Left ventricle myocardium inferior (tissue), 1 donor: Measurements from ENCODE around the gene CAMK2A. TPM values are rescaled to one million over a fixed set of nuclear protein-coding genes. Genes with fewer than 3 reads are reported as not detected.

Source experiments
- DNase-seq: peaks from one replicate; pipeline ENCODE4 v3.0.0-alpha.2; 2020
- H3K27ac ChIP-seq: fragments of 200-600 bp; replicated peaks from 2 replicates; pipeline ENCODE4 v1.8.0; 2021
- H3K27me3 ChIP-seq: fragments of 200-600 bp; 2 replicates; pipeline ENCODE4 v1.8.0; 2021; ENCODE audit warnings: low read depth
- H3K36me3 ChIP-seq: fragments of 200-600 bp; 2 replicates; pipeline ENCODE4 v1.8.0; 2021
- H3K4me1 ChIP-seq: fragments of 200-600 bp; 2 replicates; pipeline ENCODE4 v1.8.0; 2021
- H3K4me3 ChIP-seq: fragments of 200-600 bp; 2 replicates; pipeline ENCODE4 v1.8.0; 2021; ENCODE audit warnings: mild to moderate bottlenecking, moderate library complexity
- H3K9me3 ChIP-seq: fragments of 200-600 bp; replicated peaks from 2 replicates; pipeline ENCODE4 v1.8.0; 2021
- CTCF ChIP-seq: fragments of 200-600 bp; IDR thresholded peaks from 2 replicates; pipeline ENCODE4 v1.8.0; 2021; ENCODE audit warnings: antibody characterized with exemption, mild to moderate bottlenecking, borderline replicate concordance
- intact Hi-C: fragments of 100-400 bp; cut with micrococcal nuclease; formaldehyde crosslinking; loops from one replicate; pipeline ENCODE4 v1.11.0; 2022
- total RNA-seq: library from RNA; stranded (reverse); fragmentation: NEBNext Ultra II Directional; extraction: Animal tissue kit (Norgen Biotek cat#: 25700); gene quantifications from one replicate; pipeline ENCODE4 v1.2.1, GENCODE V29; 2021
- donor health status: DM: no; HTN: yes; CAD: no; lungs with severe emphysema.

The CAMK2A gene
- total RNA-seq, 1 donor from 2014 or later, result 19.4 TPM

DNA sequence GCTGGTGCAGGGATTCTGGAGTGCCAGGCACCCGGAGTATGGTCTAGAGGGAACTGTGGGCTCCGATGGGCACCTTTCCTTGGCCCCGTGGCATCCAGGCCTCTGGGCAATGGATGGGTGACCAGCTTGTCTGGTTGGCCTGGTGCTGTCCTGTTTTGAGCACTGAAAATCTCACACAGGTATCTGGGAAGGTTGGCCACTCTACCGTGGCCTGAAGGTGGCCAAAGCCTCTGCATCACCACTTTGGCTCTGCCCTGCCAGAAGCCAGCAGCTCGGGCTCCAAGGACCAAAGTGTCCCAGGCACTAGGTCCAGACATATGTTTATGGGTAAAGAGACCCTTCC, 70.9 kb downstream of the CAMK2A start:
- no peaks in the 10 kb centered on the region for H3K9me3 ChIP-seq
- H3K4me1 ChIP-seq, result peaks cover 34% of the 10 kb centered on the region
- no peak for DNase-seq
- no peak overlapping the region for H3K27ac ChIP-seq
- no peaks in the 10 kb centered on the region for H3K36me3 ChIP-seq
- H3K27me3 ChIP-seq, result peaks cover 4% of the 10 kb centered on the region
- H3K4me3 ChIP-seq, result no peak overlapping the region
- no peak for TF ChIP-seq CTCF
- intact Hi-C loops, result loop anchor here (5.0 to 10.0 kb wide), 2 partner anchors 56 to 194 kb away; no protein-coding TSS in a partner anchor

- intact Hi-C loops, result loop anchor here (5.0 to 10.0 kb wide), 2 partner anchors 56 to 193 kb away; no protein-coding TSS in a partner anchor
- TF ChIP-seq CTCF, result peak; percentile 94
- Histone ChIP-seq H3K4me3 (no peak overlapping the region), H3K27me3 (peaks cover 4% of the 10 kb centered on the region), H3K27ac (no peak overlapping the region), H3K36me3 (no peaks in the 10 kb centered on the region), H3K9me3 (no peaks in the 10 kb centered on the region), H3K4me1 (peaks cover 34% of the 10 kb centered on the region)
- peak; percentile 82 for DNase-seq
These were observed 71.5 kb downstream of the CAMK2A start for GRCh38 chr5:150217873-150218692.

DNA sequence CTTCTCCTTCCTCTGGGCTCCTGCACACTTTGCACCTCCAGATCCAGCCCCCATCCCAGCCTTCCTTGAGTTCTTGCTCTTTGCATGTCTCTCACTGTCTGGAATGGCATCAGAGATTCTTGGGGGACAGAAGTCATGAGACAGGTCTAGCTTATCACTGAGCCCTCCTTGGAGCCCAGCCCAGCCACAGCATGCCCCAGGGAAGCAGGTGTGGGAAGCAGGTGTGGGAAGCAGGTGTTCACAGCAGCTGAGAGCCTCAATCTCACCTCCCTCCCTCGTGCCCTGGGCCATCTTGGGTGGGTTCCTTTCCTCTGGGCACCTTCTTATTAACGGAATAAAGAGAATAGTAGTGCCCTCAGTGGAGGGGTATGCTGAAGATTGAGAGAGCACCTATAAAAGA, 72.5 kb downstream of the CAMK2A start:
- DNase-seq, result no peak
- no peak overlapping the region for H3K27ac ChIP-seq
- intact Hi-C loops, result loop anchor here (5.0 to 10.0 kb wide), 2 partner anchors 55 to 192 kb away; no protein-coding TSS in a partner anchor
- H3K4me1 ChIP-seq, result peaks cover 34% of the 10 kb centered on the region
- no peak for TF ChIP-seq CTCF
- peaks cover 4% of the 10 kb centered on the region for H3K27me3 ChIP-seq
- H3K4me3 ChIP-seq, result no peak overlapping the region
- H3K9me3 ChIP-seq, result no peaks in the 10 kb centered on the region
- H3K36me3 ChIP-seq, result no peaks in the 10 kb centered on the region

DNA sequence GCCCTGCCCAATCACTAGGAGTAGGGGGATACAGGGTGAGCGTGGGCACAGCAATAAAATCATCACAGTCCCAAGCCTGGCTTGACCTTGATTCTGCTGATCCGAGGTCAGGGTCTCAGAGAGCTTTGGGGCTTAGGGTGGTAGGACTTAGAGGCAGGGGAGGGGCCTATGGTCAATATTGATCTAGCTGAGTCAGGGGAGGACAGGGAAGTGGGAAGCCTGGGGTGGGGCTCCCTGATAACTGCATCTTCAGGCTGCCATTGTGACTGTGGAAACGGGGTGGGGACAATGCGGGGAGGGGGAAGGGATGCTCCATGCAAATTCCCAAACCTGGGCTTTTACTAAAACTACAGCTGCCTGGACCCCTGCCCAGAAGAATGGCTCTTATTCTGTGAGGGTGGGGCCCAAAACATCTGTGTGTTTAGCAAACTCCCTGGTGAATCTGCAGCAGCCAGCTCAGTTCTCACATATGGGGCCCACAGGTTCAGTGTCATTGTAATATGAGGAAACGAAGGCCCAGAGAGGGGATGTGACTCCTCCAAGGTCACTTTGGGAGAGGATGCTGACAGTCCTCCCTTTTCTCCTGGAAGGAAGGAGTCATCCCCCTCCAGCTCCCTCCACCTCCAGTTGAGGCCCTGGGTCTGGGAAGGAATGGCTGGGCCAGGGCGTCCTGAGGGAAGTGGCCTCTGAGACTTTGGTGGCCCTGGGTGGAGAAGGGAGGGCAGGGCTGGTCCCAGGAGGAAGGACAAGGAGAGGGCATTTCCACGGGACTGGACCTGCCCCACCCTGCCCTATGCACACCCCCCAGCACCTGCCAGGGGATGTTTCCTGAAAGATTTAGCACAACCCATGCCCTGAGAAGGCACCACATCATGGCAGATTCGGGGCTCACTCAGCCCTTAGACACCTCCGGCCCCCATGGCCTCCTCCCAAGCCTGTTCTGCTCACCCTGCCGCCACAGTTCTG, 73.3 kb downstream of the CAMK2A start:
- intact Hi-C loops, result loop anchor here (5.0 to 10.0 kb wide), 2 partner anchors 54 to 191 kb away; no protein-coding TSS in a partner anchor
- H3K27ac ChIP-seq, result no peak overlapping the region
- H3K27me3 ChIP-seq, result peaks cover 4% of the 10 kb centered on the region
- H3K4me3 ChIP-seq, result no peak overlapping the region
- H3K4me1 ChIP-seq, result peaks cover 40% of the 10 kb centered on the region
- no peaks in the 10 kb centered on the region for H3K9me3 ChIP-seq
- no peak for DNase-seq
- no peak for TF ChIP-seq CTCF
- no peaks in the 10 kb centered on the region for H3K36me3 ChIP-seq

GRCh38 chr5:150214289-150214688, 75.3 kb downstream of the CAMK2A start:
- H3K4me3 ChIP-seq, result no peak overlapping the region
- peak; percentile 29 for DNase-seq
- peak; percentile 36 for TF ChIP-seq CTCF
- intact Hi-C loops, result loop anchor here (10.0 kb wide), 1 partner anchor 189 kb away; no protein-coding TSS in a partner anchor
- H3K4me1 ChIP-seq, result peaks cover 42% of the 10 kb centered on the region
- H3K27ac ChIP-seq, result peak overlapping the region; percentile 51
- H3K9me3 ChIP-seq, result no peaks in the 10 kb centered on the region
- H3K27me3 ChIP-seq, result peaks cover 4% of the 10 kb centered on the region
- H3K36me3 ChIP-seq, result no peaks in the 10 kb centered on the region
